Prostate gland (tissue), 2 donors: ENCODE measurements around the gene XG. TPM values are rescaled to one million over a fixed set of nuclear protein-coding genes. Genes with fewer than 3 reads are reported as not detected.

Experiments used
- DNase-seq: peaks from one replicate; pipeline ENCODE4 v3.0.0-alpha.2; 2019; ENCODE audit warnings: low spot score
- H3K27ac ChIP-seq, 2 donors: fragments of 200-600 bp; sonication (generic); 2 replicates each; pipeline ENCODE4 v1.5.1; 2017 to 2019
- H3K27me3 ChIP-seq: fragments of 200-600 bp; sonication (generic); replicated peaks from 2 replicates; pipeline ENCODE4 v1.5.1; 2019; ENCODE audit not compliant: insufficient read depth
- H3K36me3 ChIP-seq, 2 donors: fragments of 200-600 bp; sonication (generic); 1 replicate in 1 of 2; 2 replicates in 1 of 2; pipeline versions ENCODE4 v1.5.1 to v1.8.1; 2017 to 2019
- H3K4me1 ChIP-seq: fragments of 200-600 bp; sonication (generic); replicated peaks from 2 replicates; pipeline ENCODE4 v1.5.1; 2019
- H3K4me3 ChIP-seq, 2 donors: fragments of 200-600 bp; sonication (generic); 2 replicates each; pipeline ENCODE4 v1.5.1; 2017 to 2019
- H3K9me3 ChIP-seq: fragments of 200-600 bp; sonication (generic); 2 replicates; pipeline ENCODE4 v1.5.1; 2017
- POLR2A ChIP-seq: fragments of 450-650 bp; IDR thresholded peaks from one replicate; pipeline ENCODE4 v1.6.1; 2016; ENCODE audit warnings: antibody characterized with exemption, mild to moderate bottlenecking
- POLR2AphosphoS5 ChIP-seq: sonication (generic); formaldehyde crosslinking; IDR thresholded peaks from one replicate; pipeline ENCODE4 v1.6.1; 2017; ENCODE audit warnings: antibody characterized with exemption
- WGBS: methylation state at CpG from one replicate; pipeline ENCODE4 v1.1.5; 2018; 5-methylcytosine and 5-hydroxymethylcytosine counted together
- intact Hi-C: fragments of 100-400 bp; cut with DNase I; formaldehyde crosslinking; loops from one replicate; pipeline ENCODE4 v1.14.2; 2022
- total RNA-seq, 2 donors: library from RNA; depleted of rRNA; stranded (reverse); fragments of >200 nt; gene quantifications; one replicate each; pipeline ENCODE4 v1.1.0, GENCODE V29; 2016
- TF ChIP-seq, protein P1 (sequence below), 4 experiments: fragments of 200-600 bp in 2 of 4; fragments of 450-650 bp in 2 of 4; sonication (generic) in 2 of 4; IDR thresholded peaks; 1 replicate in 3 of 4; 2 replicates in 1 of 4; pipeline ENCODE4 v1.5.1; 2016 to 2019; ENCODE audit warnings: antibody characterized with exemption in 4 of 4, mild to moderate bottlenecking in 2 of 4, moderate library complexity in 2 of 4

Gene XG
- total RNA-seq, 2 donors from 2014 or later = 2.5 to 6.9 TPM

DNA sequence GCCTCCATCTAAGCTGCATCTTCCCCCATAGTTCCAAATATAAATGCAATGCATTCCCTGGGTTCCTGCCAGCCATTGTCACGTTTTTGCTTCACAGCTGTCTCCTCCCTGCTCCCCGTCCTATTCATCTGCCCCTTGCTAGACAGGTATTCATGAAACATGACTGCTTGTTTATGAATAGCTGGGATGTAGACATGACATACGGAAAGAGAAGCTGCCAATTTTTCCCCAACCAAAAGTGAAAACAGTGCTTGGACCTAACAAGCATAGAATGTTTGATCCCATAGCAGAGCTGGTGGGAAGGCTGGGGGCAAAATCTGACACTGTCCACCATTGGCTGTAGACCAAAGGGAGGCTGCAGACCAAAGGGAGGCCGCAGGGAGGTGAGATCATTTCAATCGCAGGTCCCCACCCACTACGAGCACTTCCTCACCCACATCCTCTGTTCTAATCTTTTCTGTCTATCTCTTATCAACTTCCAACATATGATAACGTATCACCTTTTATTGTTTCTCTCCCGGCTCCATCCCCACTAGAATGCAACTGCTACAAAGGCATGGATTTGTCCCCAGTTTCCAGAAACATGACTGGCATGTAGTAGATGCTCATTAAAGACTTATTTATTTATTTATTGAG lies 68.4 kb downstream of the XG start:
- intact Hi-C loops = no loop called here
- Histone ChIP-seq H3K9me3 (no peaks in the 10 kb centered on the region), H3K4me3 (no peak overlapping the region), H3K27me3 (no peaks in the 10 kb centered on the region), H3K4me1 (no peaks in the 10 kb centered on the region), H3K27ac (no peak overlapping the region), H3K36me3 (no peaks in the 10 kb centered on the region)
- DNase-seq = no peak
- no peak for TF ChIP-seq POLR2AphosphoS5
- TF ChIP-seq POLR2A = no peak
- TF ChIP-seq, protein P1, sequence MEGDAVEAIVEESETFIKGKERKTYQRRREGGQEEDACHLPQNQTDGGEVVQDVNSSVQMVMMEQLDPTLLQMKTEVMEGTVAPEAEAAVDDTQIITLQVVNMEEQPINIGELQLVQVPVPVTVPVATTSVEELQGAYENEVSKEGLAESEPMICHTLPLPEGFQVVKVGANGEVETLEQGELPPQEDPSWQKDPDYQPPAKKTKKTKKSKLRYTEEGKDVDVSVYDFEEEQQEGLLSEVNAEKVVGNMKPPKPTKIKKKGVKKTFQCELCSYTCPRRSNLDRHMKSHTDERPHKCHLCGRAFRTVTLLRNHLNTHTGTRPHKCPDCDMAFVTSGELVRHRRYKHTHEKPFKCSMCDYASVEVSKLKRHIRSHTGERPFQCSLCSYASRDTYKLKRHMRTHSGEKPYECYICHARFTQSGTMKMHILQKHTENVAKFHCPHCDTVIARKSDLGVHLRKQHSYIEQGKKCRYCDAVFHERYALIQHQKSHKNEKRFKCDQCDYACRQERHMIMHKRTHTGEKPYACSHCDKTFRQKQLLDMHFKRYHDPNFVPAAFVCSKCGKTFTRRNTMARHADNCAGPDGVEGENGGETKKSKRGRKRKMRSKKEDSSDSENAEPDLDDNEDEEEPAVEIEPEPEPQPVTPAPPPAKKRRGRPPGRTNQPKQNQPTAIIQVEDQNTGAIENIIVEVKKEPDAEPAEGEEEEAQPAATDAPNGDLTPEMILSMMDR (IDR thresholded peaks at IDR 0.05) = no peak
- 58% methylated on average over 8 of the region's 8 CpGs for WGBS

DNA sequence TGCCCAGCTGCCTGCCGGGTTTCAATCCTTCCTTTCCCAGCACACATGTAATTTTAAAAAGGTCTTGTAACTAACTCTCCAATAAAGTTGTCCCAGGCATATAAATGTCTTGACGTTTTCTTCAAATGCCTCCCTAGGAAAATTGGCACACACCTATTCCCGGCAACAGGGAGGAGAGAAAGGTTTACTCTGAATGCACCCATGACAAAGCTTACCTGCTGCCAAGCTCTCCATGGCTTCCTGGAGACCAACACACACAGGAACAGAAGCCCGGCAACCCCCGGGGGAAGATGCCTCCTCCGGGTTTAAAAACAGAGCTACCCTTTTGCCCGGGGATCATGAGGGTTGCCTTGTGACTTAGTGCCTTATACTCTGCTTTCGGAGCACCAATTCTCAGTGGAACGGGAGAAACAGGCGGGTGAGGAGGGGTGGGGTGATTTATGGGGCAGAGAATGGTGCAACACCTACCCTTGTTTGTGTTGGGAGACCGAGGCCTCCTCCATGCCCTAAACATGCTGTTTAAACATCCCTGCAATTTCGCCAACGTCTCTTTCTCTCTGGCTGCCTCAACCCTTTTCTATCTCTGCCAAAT lies 72.1 kb downstream of the XG start:
- intact Hi-C loops = no loop called here

DNA sequence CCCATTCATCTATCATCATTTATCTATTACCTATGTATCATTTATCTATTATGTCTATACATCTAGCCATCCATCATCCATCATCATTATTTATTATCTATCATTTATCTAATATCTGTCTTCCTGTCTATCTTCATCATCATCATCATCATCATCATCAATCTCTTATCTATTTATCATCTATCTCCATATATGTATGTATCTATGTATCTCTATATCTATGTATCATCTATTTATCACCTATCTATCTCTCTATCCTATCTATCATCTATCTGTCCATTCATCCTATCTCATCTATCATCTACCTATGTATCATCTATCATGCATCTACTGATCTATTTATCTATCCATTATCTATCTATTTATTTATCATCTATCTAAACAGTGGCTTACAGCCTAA lies 73.0 kb downstream of the XG start:
- Histone ChIP-seq H3K36me3 (no peaks in the 10 kb centered on the region), H3K27me3 (no peaks in the 10 kb centered on the region), H3K4me3 (no peak overlapping the region), H3K9me3 (no peaks in the 10 kb centered on the region), H3K4me1 (no peaks in the 10 kb centered on the region), H3K27ac (no peak overlapping the region)
- intact Hi-C loops = no loop called here
- no peak for DNase-seq
- TF ChIP-seq, protein P1 (IDR thresholded peaks at IDR 0.05) = no peak
- TF ChIP-seq POLR2AphosphoS5 = no peak
- TF ChIP-seq POLR2A = no peak

More for the DNA sequence above, 72.1 kb downstream of the XG start:
- Histone ChIP-seq H3K27ac (peak overlapping the region in 1 of 2 donors; percentile 56), H3K4me3 (no peak overlapping the region), H3K36me3 (no peaks in the 10 kb centered on the region), H3K4me1 (no peaks in the 10 kb centered on the region), H3K27me3 (no peaks in the 10 kb centered on the region), H3K9me3 (no peaks in the 10 kb centered on the region)
- peak; percentile 50 for DNase-seq
- WGBS = 16% methylated on average over 13 of the region's 13 CpGs
- TF ChIP-seq POLR2A = no peak
- peak; percentile 20 for TF ChIP-seq POLR2AphosphoS5
- TF ChIP-seq, protein P1 (IDR thresholded peaks at IDR 0.05) = no peak

DNA sequence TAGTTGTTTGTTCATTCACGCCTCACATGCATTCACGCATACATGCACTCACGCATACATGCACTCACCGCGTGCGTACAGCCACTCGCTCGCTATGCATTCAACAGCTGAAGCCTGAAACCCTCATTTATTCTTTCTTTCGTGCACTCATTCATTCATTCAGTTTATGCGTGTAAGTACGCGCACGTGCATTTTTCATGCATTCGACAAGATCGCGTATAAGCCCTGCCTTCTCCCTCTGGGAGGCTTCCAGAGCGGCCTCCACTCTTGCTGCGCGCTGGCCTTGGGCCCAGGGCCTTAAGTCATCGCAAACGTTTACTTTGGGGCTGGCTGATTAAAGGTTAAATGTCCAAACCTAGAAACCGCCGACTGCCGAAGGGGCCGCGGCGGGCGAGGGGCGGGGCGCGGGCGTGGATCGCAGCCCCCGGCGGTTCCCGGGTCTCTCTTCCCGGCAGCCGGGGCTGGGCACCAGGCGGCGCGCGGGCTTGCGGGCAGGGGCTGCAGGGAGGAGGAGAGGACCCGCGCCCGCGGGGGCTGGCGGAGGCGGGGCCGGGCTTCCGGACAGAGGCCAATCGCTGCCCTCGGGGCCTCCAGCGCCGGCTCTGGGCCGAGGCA lies 76.6 kb downstream of the XG start, which contains the start of gene GYG2:
Gene GYG2 (plus strand): TSS at position 587 of the 615 bp plus-strand sequence. CDS start 1,259 bp downstream, outside the sequence.
- Histone ChIP-seq H3K27ac (no peak within 1 kb of the TSS), H3K27me3 (no peaks in the 10 kb centered on the region), H3K36me3 (no peaks in the 10 kb centered on the region), H3K4me3 (peak within 1 kb of the TSS; percentile 32 to 39), H3K9me3 (no peaks in the 10 kb centered on the region), H3K4me1 (no peaks in the 10 kb centered on the region)
- intact Hi-C loops = no loop called here
- 60% methylated on average over 19 of the region's 56 CpGs for WGBS
- TF ChIP-seq POLR2A = no peak
- DNase-seq = no peak

DNA sequence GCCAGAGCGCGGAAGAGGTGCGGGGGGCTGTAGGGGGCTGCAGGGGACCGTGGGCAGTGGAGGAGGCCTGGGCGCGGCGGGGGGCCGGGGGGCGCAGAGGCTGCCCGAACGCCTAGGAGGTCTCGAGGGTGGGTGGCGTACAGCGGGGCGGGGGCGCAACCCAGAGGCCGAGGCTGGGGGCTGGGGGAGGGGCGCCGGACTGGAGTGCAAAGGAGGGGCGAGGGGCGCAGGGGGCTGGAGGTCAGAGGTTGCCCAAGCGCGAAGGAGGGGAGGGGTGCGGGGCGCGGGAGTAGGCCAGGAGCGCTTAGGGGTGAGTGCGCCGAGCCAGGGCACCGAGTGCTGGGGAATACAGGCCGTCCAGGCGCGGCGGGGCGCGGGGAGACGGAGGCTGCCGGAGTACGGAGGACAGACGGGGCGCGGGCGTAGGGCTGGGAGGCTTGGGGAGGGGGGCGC lies 77.1 kb downstream of the XG start:
- WGBS = 1% methylated on average over 26 of the region's 44 CpGs
- peak overlapping the region; percentile 32 to 39 for H3K4me3 ChIP-seq
- no peak for DNase-seq
- H3K9me3 ChIP-seq = no peaks in the 10 kb centered on the region
- no peak for TF ChIP-seq POLR2A
- intact Hi-C loops = no loop called here
- no peaks in the 10 kb centered on the region for H3K4me1 ChIP-seq
- no peak overlapping the region for H3K27ac ChIP-seq
- H3K36me3 ChIP-seq = no peaks in the 10 kb centered on the region
- no peaks in the 10 kb centered on the region for H3K27me3 ChIP-seq
